Measurements from ENCODE around the gene VPS13C. TPM values are rescaled to one million over a fixed set of nuclear protein-coding genes. Genes with fewer than 3 reads are reported as not detected.

VPS13C gene
- total RNA-seq, 2 experiments from 2014 or later = 69.7 to 73.2 TPM

DNA sequence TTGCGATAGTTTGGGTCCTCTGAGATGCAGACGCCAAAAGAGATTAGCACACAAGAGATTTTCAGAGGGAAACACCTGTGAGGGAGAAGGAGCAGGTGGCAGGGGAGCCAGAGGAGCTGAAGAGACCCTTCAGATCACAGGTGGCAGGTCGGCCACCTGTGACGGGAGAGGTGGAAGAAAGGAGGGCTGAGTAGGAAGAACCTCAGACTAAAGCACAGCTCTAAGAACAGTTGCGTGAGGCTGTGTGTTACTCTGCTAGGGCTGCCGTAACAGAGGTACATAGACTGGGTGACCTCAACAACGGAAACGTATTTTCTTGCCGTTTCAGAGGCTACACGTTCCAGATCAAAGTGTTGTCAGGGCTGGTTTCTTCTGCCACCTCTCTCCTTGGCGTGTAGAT lies 45.0 kb upstream of the VPS13C start:
- H3K9me3 ChIP-seq (ENCODE audit: control insufficient read depth in 1 of 2, insufficient read depth in 1 of 2, low read length in 2 of 2) = no peaks in the 10 kb centered on the region
- ATAC-seq (ENCODE audit: poor library complexity) (no peak), DNase-seq (no peak)
- TF ChIP-seq, protein P1, sequence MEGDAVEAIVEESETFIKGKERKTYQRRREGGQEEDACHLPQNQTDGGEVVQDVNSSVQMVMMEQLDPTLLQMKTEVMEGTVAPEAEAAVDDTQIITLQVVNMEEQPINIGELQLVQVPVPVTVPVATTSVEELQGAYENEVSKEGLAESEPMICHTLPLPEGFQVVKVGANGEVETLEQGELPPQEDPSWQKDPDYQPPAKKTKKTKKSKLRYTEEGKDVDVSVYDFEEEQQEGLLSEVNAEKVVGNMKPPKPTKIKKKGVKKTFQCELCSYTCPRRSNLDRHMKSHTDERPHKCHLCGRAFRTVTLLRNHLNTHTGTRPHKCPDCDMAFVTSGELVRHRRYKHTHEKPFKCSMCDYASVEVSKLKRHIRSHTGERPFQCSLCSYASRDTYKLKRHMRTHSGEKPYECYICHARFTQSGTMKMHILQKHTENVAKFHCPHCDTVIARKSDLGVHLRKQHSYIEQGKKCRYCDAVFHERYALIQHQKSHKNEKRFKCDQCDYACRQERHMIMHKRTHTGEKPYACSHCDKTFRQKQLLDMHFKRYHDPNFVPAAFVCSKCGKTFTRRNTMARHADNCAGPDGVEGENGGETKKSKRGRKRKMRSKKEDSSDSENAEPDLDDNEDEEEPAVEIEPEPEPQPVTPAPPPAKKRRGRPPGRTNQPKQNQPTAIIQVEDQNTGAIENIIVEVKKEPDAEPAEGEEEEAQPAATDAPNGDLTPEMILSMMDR (IDR thresholded peaks at IDR 0.05) = no peak
- H3K4me3 ChIP-seq (ENCODE audit: low read length) = no peak overlapping the region
- ChIA-PET POLR2A (no interaction called here), CTCF (no interaction called here)
- no peaks in the 10 kb centered on the region for H3K27me3 ChIP-seq (ENCODE audit: control insufficient read depth in 1 of 2, insufficient read depth in 2 of 2, low read length in 2 of 2)
- Mint-ChIP-seq H3K27me3 (peaks cover 6% of the 10 kb centered on the region), H3K9me3 (no peaks in the 10 kb centered on the region), H3K4me3 (no peak overlapping the region), H3K27ac (no peak overlapping the region), H3K4me1 (ENCODE audit: low read depth) (no peaks in the 10 kb centered on the region), H3K36me3 (ENCODE audit: low read depth) (no peaks in the 10 kb centered on the region)
- no peaks in the 10 kb centered on the region for H3K4me1 ChIP-seq (ENCODE audit: insufficient read depth, low read length)
- intact Hi-C loops (cut with DNase I, micrococcal nuclease) = no loop called here
- no peaks in the 10 kb centered on the region for H3K36me3 ChIP-seq (ENCODE audit: insufficient read depth, low read length)
- no peak overlapping the region for H3K27ac ChIP-seq (ENCODE audit: low read depth in 1 of 2, low read length in 2 of 2)

- H3K27me3 Mint-ChIP-seq = peaks cover 6% of the 10 kb centered on the region
- H3K36me3 Mint-ChIP-seq (ENCODE audit: low read depth) = no peaks in the 10 kb centered on the region
- no peak overlapping the region for H3K4me3 ChIP-seq (ENCODE audit: low read length)
- CTCF ChIA-PET = no interaction called here
- H3K9me3 Mint-ChIP-seq = no peaks in the 10 kb centered on the region
- no peaks in the 10 kb centered on the region for H3K9me3 ChIP-seq (ENCODE audit: control insufficient read depth in 1 of 2, insufficient read depth in 1 of 2, low read length in 2 of 2)
- no peak overlapping the region for H3K27ac ChIP-seq (ENCODE audit: low read depth in 1 of 2, low read length in 2 of 2)
- ATAC-seq (ENCODE audit: poor library complexity) (no peak), DNase-seq (no peak)
- H3K36me3 ChIP-seq (ENCODE audit: insufficient read depth, low read length) = no peaks in the 10 kb centered on the region
- no peak overlapping the region for H3K4me3 Mint-ChIP-seq
- H3K27me3 ChIP-seq (ENCODE audit: control insufficient read depth in 1 of 2, insufficient read depth in 2 of 2, low read length in 2 of 2) = no peaks in the 10 kb centered on the region
- intact Hi-C loops (cut with DNase I, micrococcal nuclease) = no loop called here
- no peaks in the 10 kb centered on the region for H3K4me1 ChIP-seq (ENCODE audit: insufficient read depth, low read length)
- no peaks in the 10 kb centered on the region for H3K4me1 Mint-ChIP-seq (ENCODE audit: low read depth)
- POLR2A ChIA-PET = no interaction called here
- TF ChIP-seq, protein P1 (IDR thresholded peaks at IDR 0.05) = no peak
- no peak overlapping the region for H3K27ac Mint-ChIP-seq
Measured at GRCh38 chr15:62104846-62105245, 44.6 kb upstream of the VPS13C start.

DNA sequence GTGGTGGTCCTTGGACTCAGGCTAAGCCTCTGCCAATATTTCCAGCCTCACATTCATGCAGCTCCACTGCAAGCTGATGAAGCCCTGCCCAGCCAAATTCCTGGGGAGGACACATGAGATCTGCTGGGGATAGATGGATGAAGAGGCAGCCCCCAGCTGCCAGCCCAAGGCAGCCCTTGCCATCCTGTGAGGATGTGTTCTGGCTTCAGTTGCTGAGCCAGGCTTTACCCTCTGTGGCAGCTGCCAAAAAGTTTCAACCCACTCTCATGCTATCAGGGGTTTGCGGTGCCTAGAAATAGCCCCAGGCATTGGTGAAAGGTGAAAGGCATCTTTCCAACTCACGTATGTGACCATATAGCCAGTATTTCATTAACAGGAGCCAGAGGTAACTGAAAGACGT lies 44.2 kb upstream of the VPS13C start:
- CTCF ChIA-PET = no interaction called here

More for the DNA sequence above, 44.2 kb upstream of the VPS13C start:
- no peak for ATAC-seq (ENCODE audit: poor library complexity)
- no peaks in the 10 kb centered on the region for H3K9me3 ChIP-seq (ENCODE audit: control insufficient read depth in 1 of 2, insufficient read depth in 1 of 2, low read length in 2 of 2)
- intact Hi-C loops (cut with DNase I, micrococcal nuclease) = no loop called here
- Mint-ChIP-seq H3K4me3 (no peak overlapping the region), H3K27ac (no peak overlapping the region), H3K27me3 (peaks cover 6% of the 10 kb centered on the region), H3K9me3 (no peaks in the 10 kb centered on the region), H3K36me3 (ENCODE audit: low read depth) (no peaks in the 10 kb centered on the region), H3K4me1 (ENCODE audit: low read depth) (no peaks in the 10 kb centered on the region)
- no peaks in the 10 kb centered on the region for H3K27me3 ChIP-seq (ENCODE audit: control insufficient read depth in 1 of 2, insufficient read depth in 2 of 2, low read length in 2 of 2)
- TF ChIP-seq, protein P1 (IDR thresholded peaks at IDR 0.05) = no peak
- no peaks in the 10 kb centered on the region for H3K4me1 ChIP-seq (ENCODE audit: insufficient read depth, low read length)
- DNase-seq = no peak
- POLR2A ChIA-PET = no interaction called here
- H3K4me3 ChIP-seq (ENCODE audit: low read length) = no peak overlapping the region
- no peak overlapping the region for H3K27ac ChIP-seq (ENCODE audit: low read depth in 1 of 2, low read length in 2 of 2)
- H3K36me3 ChIP-seq (ENCODE audit: insufficient read depth, low read length) = no peaks in the 10 kb centered on the region

All from CD4-positive, alpha-beta T cell (primary cell).